Right atrium auricular region (tissue), 2 donors: ENCODE measurements around the gene NT5C2. TPM values are rescaled to one million over a fixed set of nuclear protein-coding genes. Genes with fewer than 3 reads are reported as not detected.

Experiments
- DNase-seq: peaks from one replicate; pipeline ENCODE4 v3.0.0-alpha.2; 2019; ENCODE audit warnings: low spot score
- H3K27ac ChIP-seq, 2 donors: fragments of 200-600 bp; sonication (generic); 1 replicate in 1 of 2; 2 replicates in 1 of 2; pipeline ENCODE4 v1.5.1; 2016 to 2019
- H3K27me3 ChIP-seq, 2 donors: fragments of 200-600 bp; sonication (generic); one replicate each; pipeline versions ENCODE4 v1.5.1 to v1.6.0; 2017 to 2019
- H3K36me3 ChIP-seq: fragments of 200-600 bp; sonication (generic); one replicate; pipeline ENCODE4 v1.5.1; 2016
- H3K4me1 ChIP-seq, 2 donors: fragments of 200-600 bp; sonication (generic); one replicate each; pipeline versions ENCODE4 v1.5.1 to v1.6.0; 2017 to 2019
- H3K4me3 ChIP-seq, 2 donors: fragments of 200-600 bp; sonication (generic); 1 replicate in 1 of 2; 2 replicates in 1 of 2; pipeline ENCODE4 v1.5.1; 2017 to 2019; ENCODE audit warnings: mild to moderate bottlenecking in 1 of 2, moderate library complexity in 1 of 2
- H3K9me3 ChIP-seq, 2 donors: fragments of 200-600 bp; sonication (generic); one replicate each; pipeline ENCODE4 v1.5.1; 2019
- total RNA-seq, 2 donors: library from RNA; depleted of rRNA; stranded (reverse); fragments of >200 nt; gene quantifications; one replicate each; pipeline ENCODE4 v1.1.0, GENCODE V29; 2016
- TF ChIP-seq, protein P1 (sequence below), 2 donors: fragments of 200-600 bp; sonication (generic); IDR thresholded peaks; one replicate each; pipeline ENCODE4 v1.5.1; 2019; ENCODE audit warnings: antibody characterized with exemption in 2 of 2

Gene NT5C2
- total RNA-seq, 2 donors from 2014 or later: 28.5 to 32.7 TPM

DNA sequence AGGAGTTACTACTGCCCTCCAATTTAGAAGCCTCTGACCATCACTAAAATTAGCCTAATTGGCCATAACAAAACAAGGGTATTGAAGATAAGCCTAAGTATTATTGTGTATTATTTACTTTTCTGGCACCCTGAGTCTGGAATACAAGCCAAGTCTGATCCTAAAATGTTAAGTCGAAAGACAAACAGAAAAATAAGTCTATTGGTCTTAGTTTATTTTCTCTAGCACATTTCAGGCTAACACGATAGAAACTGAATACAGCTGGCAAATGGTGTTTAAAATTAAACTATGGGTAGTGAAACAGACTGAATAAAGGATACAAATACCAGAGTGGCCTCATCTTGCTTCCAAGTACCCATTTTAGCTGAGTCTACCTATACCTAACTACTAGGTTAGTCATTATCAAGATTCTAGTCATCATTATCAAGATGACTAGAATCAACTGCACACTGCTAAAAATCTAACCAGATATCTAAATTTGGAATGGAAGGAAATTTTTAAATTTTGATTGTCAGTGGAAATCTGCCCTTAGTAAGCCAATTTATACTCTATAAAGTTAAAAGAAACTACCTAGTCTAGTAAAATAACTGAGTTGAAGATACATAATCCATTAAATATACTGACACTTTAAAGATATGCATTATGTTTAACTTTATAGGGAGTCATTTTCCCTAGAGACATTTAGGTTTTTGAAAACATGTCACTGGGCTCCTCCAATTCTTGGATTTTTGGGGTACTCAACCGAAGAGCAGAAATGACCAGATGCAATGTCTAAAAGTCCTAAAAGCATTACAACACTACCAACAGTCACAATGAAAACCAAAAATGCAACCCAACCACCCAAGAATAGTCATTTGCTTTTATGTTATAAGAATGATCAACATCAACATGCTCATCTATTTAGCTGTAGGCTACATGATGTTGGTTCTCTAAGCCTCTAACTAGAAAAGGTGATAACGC lies 80.9 kb downstream of the NT5C2 start:
- Histone ChIP-seq H3K9me3 (no peaks in the 10 kb centered on the region), H3K4me3 (no peak overlapping the region), H3K36me3 (no peaks in the 10 kb centered on the region), H3K27ac (peak overlapping the region; percentile 36 to 56), H3K27me3 (no peaks in the 10 kb centered on the region), H3K4me1 (peaks cover 0 to 26% of the 10 kb centered on the region in 2 donors)
- no peak for DNase-seq
- TF ChIP-seq, protein P1, sequence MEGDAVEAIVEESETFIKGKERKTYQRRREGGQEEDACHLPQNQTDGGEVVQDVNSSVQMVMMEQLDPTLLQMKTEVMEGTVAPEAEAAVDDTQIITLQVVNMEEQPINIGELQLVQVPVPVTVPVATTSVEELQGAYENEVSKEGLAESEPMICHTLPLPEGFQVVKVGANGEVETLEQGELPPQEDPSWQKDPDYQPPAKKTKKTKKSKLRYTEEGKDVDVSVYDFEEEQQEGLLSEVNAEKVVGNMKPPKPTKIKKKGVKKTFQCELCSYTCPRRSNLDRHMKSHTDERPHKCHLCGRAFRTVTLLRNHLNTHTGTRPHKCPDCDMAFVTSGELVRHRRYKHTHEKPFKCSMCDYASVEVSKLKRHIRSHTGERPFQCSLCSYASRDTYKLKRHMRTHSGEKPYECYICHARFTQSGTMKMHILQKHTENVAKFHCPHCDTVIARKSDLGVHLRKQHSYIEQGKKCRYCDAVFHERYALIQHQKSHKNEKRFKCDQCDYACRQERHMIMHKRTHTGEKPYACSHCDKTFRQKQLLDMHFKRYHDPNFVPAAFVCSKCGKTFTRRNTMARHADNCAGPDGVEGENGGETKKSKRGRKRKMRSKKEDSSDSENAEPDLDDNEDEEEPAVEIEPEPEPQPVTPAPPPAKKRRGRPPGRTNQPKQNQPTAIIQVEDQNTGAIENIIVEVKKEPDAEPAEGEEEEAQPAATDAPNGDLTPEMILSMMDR (IDR thresholded peaks at IDR 0.05): no peak

DNA sequence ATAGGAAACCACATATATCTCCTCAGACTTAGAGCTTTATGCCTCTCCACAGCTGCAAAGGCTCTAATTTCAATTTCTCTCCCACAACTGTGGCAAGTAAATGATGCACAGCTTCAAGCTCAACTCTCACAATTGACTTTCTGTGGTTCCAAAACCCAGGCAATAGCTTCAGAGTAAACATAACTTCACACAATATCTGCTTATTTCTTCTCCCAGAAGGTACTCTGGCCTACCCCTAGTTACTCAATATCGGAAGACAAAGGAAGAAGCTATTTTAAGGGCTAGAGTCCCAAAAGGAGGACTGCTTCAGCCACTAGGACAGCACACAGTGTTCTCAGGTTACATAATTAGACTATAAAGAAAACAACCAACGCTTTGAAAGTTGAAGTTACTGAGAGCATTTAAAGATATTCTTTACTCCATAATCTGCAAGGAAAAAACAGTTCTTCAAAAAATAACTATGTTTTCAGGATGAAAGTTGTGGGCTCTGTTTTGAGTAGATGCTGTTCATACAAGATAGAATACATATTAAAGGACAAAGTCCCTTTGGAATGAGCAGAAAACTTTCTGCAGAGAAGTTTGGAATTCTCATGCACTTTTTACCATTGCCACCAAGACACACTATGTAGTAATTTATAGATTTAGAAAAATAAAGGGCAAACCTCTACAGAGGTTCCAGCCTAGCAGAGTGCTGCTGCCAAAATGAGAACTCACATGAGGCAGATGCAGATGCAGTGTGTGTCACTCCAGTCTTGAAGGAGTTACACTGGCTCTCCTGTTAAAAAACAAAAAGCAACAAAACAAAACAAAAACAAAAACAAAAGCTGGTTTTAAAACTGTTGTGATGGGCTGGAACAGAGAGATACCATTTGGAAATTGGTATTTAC lies 81.8 kb downstream of the NT5C2 start:
- Histone ChIP-seq H3K9me3 (no peaks in the 10 kb centered on the region), H3K36me3 (no peaks in the 10 kb centered on the region), H3K27me3 (no peaks in the 10 kb centered on the region), H3K4me3 (no peak overlapping the region), H3K4me1 (peaks cover 0 to 26% of the 10 kb centered on the region in 2 donors), H3K27ac (peak overlapping the region; percentile 36 to 56)
- TF ChIP-seq, protein P1 (IDR thresholded peaks at IDR 0.05): no peak
- DNase-seq: no peak

DNA sequence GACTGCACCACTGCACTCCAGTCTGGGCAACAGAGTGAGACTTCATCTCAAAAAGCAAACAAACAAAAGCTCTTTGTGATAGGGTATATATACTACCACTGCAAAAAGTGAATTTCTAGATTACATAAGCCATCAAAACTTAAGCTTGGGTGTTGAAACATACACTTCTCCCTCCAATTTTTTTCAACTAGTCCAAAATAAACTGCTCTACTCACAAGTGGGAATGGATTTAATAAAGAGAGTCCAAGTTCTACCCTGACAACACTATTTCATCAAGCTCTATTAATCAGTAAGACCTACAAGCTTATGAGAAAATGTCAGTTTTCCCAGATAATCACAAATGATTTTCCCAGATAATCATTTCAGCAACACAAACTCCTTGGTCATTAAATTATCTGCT lies 82.7 kb downstream of the NT5C2 start:
- Histone ChIP-seq H3K4me1 (peaks cover 0 to 26% of the 10 kb centered on the region in 2 donors), H3K4me3 (no peak overlapping the region), H3K36me3 (peaks cover 6% of the 10 kb centered on the region), H3K27ac (peak overlapping the region; percentile 36 to 56), H3K9me3 (no peaks in the 10 kb centered on the region), H3K27me3 (no peaks in the 10 kb centered on the region)
- TF ChIP-seq, protein P1 (IDR thresholded peaks at IDR 0.05): no peak
- no peak for DNase-seq

DNA sequence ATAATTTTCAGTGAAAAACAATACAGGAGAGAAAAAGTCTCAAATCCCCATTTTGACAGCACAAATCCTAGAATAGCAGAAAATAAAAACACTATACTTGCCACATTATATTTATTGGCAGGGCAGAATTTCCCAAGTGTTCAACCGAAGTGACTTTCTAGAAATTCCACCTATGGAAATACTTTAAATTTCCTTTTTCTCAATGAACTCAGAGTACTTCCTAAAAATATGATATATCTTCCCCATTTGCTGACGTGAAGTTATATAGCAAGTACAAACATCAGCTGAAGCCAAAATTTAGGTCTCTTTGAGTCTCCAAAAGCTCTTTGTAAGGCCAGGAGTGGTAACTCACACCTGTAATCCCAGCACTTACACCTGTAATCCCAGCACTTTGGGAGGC lies 83.3 kb downstream of the NT5C2 start:
- Histone ChIP-seq H3K4me3 (no peak overlapping the region), H3K9me3 (no peaks in the 10 kb centered on the region), H3K36me3 (peaks cover 12% of the 10 kb centered on the region), H3K27ac (no peak overlapping the region), H3K4me1 (peaks cover 0 to 26% of the 10 kb centered on the region in 2 donors), H3K27me3 (no peaks in the 10 kb centered on the region)
- DNase-seq: no peak
- TF ChIP-seq, protein P1 (IDR thresholded peaks at IDR 0.05): no peak

DNA sequence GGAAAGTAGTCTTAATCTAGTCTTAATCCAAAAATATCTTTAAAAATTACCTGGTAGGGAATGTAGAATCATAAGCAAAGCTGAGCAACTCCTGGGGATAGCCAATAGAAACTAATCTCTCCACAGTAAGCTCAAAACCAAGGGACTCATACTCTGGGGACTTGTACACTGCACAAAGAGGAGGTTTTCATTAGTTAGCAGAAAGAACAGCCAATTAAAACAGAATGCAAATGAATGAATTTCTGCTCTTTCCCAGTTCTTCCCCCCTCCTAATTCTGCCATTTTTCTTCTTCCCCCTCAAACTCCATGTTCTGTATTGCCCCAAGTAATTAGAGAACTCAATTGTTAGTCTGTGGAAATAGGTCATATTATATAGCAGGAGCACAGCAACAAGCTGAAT lies 86.5 kb downstream of the NT5C2 start:
- DNase-seq: no peak
- no peak overlapping the region for H3K27ac ChIP-seq

More for the DNA sequence above, 86.5 kb downstream of the NT5C2 start:
- TF ChIP-seq, protein P1 (IDR thresholded peaks at IDR 0.05): no peak
- no peaks in the 10 kb centered on the region for H3K27me3 ChIP-seq
- no peak overlapping the region for H3K4me3 ChIP-seq
- H3K4me1 ChIP-seq: peaks cover 0 to 15% of the 10 kb centered on the region in 2 donors
- peaks cover 30% of the 10 kb centered on the region for H3K36me3 ChIP-seq
- H3K9me3 ChIP-seq: no peaks in the 10 kb centered on the region
